Adrenal gland (tissue), 5 donors: Measurements from ENCODE around the gene SCN1B.

Experiments
- CTCF ChIP-seq, 6 experiments: fragments of 450-650 bp in 4 of 6; fragments of 200-600 bp in 2 of 6; sonication (generic) in 1 of 6; IDR thresholded peaks; 1 replicate in 5 of 6; 2 replicates in 1 of 6; pipeline versions ENCODE4 v1.5.1 to v1.8.0; 2016 to 2021; ENCODE audit warnings: antibody characterized with exemption in 6 of 6, mild to moderate bottlenecking in 2 of 6, moderate library complexity in 1 of 6
- POLR2A ChIP-seq, 2 donors: fragments of 450-650 bp; IDR thresholded peaks; one replicate each; pipeline ENCODE4 v1.6.1; 2017; ENCODE audit warnings: antibody characterized with exemption in 2 of 2, mild to moderate bottlenecking in 2 of 2, moderate library complexity in 1 of 2
- donor health status: DM: no; HTN: no; CAD: no.

GRCh38 chr19:34985249-34986022, 44.8 kb upstream of the SCN1B start:
- TF ChIP-seq CTCF (IDR thresholded peaks at IDR 0.05) (no peak), POLR2A (IDR thresholded peaks at IDR 0.05) (no peak)
